SH-SY5Y (cell line): ENCODE data around the gene LINC01488.

Experiments
- GATA2 ChIP-seq: IDR thresholded peaks from 2 replicates; pipeline ENCODE4 v1.6.1; 2011; ENCODE audit warnings: mild to moderate bottlenecking, low read depth, low read length
- GATA3 ChIP-seq: IDR thresholded peaks from 2 replicates; pipeline ENCODE4 v1.6.1; 2011; ENCODE audit warnings: low read depth, mild to moderate bottlenecking, low read length, moderate library complexity

DNA sequence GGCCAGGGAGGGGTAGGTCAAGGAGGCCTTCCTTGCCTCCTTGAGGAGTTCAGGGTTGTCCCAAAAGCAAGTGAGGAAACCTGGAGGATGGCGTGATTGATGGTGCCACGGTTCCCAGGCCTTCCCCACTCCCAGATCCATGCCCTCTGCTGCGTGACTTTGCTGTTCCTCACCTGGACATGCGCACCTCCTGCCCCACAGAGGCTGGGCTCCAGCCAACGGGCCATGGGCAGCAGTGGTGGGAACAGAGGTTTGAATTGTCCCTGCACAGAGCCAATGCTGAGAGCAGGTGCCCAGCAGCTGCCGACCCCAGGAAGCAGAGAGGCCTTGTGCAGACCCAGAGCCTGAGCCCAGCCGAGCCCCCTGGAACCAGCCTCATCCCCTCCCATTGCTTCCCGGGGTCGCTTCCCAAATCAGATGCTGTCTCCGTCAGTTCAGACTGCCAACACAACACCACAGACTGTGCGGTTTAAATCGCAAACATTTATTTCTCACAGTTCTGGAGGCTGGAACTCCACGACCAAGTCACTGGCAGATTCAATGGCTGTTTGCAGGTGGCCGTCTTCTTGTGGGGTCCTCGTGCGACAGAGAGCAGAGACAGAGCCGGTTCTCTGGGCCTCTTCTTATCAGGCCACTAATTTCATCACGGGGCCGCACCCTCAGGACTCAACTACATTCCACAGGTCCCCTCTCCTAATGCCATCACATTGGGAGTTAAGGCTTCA is 6.2 kb upstream of the LINC01488 start:
- no peak for TF ChIP-seq GATA3
- no peak for TF ChIP-seq GATA2
